Stimulated activated CD8-positive, alpha-beta memory T cell treated with anti-CD3 and anti-CD28 coated beads, Interleukin-15, amount 100 ng/mL, for 4 hours (primary cell): ENCODE results near the gene SIAH1.
"Not testable (repeated sequence)": the region's sequence is repeated elsewhere in the genome, so short reads cannot be mapped to it uniquely, and the experiment has no call there.

Source experiments
- DNase-seq, 2 donors: peaks; one replicate each; pipeline ENCODE4 v3.0.0-alpha.2; 2020; ENCODE audit warnings: low read depth in 2 of 2

The SIAH1 gene

GRCh38 chr16:48332978-48333377 lies 52.2 kb downstream of the SIAH1 start:
- no peak for DNase-seq

- no peak for DNase-seq
Observed at GRCh38 chr16:48330841-48331192, 54.4 kb downstream of the SIAH1 start.

- no peak for DNase-seq
Observed at GRCh38 chr16:48330189-48330840, 54.9 kb downstream of the SIAH1 start.

- DNase-seq, result no peak
Observed at GRCh38 chr16:48329138-48329537, 56.1 kb downstream of the SIAH1 start.

- DNase-seq, result no peak
Observed at GRCh38 chr16:48326915-48327314, 58.3 kb downstream of the SIAH1 start.

- no peak for DNase-seq
Observed at GRCh38 chr16:48323783-48324775, 61.1 kb downstream of the SIAH1 start.

GRCh38 chr16:48321317-48322036 lies 63.7 kb downstream of the SIAH1 start:
- DNase-seq, result no peak

- no peak for DNase-seq
Observed at GRCh38 chr16:48318630-48319029, 66.6 kb downstream of the SIAH1 start.

GRCh38 chr16:48317614-48318315 lies 67.4 kb downstream of the SIAH1 start:
- DNase-seq, result no peak

GRCh38 chr16:48317026-48317425 lies 68.2 kb downstream of the SIAH1 start:
- DNase-seq, result no peak

GRCh38 chr16:48313905-48314304 lies 71.3 kb downstream of the SIAH1 start:
- not testable (repeated sequence) for DNase-seq

- no peak for DNase-seq
Observed at GRCh38 chr16:48310908-48311641, 74.1 kb downstream of the SIAH1 start.
